HG03108 (cell line): ENCODE data around the gene PRDM15.

Experiments used
- ATAC-seq: cut with Tn5 transposase; IDR thresholded peaks from one replicate; pipeline ENCODE4 v1.9.1; 2021; ENCODE audit warnings: moderate library complexity; ENCODE audit not compliant: unreplicated experiment

PRDM15 gene

GRCh38 chr21:41885341-41886024 is 6.3 kb upstream of the PRDM15 start:
- ATAC-seq = no peak

DNA sequence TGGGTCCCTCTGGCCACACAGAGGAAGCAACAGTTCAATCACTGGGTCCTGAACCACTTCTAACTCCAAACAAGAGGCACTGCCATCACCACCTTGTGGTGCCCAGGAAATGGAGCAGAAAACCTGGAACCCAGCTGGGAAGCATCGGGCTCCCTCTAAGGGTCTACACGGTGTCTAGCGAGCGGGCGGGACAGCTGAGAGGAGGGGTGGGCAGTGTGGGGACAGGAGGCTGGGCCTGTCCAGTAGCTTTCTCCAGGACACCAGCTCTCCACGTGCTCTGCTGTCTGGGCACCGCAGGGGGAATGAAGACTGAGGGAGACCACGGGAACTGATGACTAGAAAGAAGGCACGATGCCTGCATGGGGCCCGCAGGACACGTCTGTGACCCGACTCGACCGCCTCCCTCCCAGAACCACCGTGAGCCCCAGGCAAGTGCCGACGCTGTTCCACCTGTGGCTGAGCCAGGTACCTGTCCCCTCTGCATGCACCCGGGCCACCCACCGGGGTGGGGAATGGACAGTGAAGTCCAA is 5.4 kb upstream of the PRDM15 start:
- no peak for ATAC-seq

GRCh38 chr21:41883582-41883981 is 4.4 kb upstream of the PRDM15 start:
- no peak for ATAC-seq

GRCh38 chr21:41881051-41881450 is 1.9 kb upstream of the PRDM15 start:
- no peak for ATAC-seq

GRCh38 chr21:41880153-41880552 is 1.0 kb upstream of the PRDM15 start:
- ATAC-seq = no peak

DNA sequence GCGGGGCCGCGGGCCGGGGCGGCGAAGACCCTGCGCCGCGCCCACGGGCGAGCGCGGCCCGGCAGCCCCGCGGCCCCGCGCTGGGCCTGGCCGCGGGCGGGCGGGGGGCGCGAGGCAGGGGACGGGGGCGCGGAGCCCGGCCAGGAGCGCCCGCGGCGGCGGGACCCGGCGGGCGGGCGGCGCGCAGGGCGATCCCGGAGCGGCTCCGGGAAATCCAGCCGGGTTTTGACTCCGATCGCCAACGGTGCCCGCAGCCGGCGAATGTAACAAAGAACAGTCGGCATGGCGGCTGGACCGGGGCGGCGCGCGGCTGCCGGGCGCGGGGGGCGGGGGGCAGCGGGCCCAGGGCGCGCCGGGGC is 334 bp downstream of the PRDM15 start:
- peak; percentile 40 for ATAC-seq

- ATAC-seq = peak; percentile 17
Measured at GRCh38 chr21:41877901-41878830, 978 bp downstream of the PRDM15 start.

- no peak for ATAC-seq
Measured at GRCh38 chr21:41876928-41877652, 2.1 kb downstream of the PRDM15 start.

DNA sequence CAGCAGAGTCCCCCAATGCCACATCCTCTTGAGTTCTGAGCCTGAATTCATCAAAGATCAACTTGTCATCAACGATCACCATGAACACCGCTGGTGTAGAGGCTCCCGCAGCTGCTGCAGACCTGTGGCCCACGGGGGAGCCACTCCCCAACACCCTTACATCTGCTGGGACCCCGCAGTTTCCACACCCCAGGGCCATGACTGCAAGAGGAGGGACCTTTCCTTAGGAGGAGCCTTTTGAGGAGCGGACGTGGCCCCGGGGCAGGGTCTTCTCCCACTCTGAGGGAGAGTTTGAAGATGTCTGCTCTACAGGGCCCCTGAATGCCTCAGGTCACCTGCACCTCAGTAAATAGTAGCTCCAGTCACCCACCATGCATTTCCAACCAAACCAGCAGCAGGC is 2.7 kb downstream of the PRDM15 start:
- ATAC-seq = no peak

- ATAC-seq = no peak
Measured at GRCh38 chr21:41875086-41875485, 4.1 kb downstream of the PRDM15 start.

- ATAC-seq = no peak
Measured at GRCh38 chr21:41874611-41875010, 4.5 kb downstream of the PRDM15 start.

- ATAC-seq = no peak
Measured at GRCh38 chr21:41873426-41873825, 5.7 kb downstream of the PRDM15 start.

GRCh38 chr21:41873005-41873404 is 6.1 kb downstream of the PRDM15 start:
- no peak for ATAC-seq

DNA sequence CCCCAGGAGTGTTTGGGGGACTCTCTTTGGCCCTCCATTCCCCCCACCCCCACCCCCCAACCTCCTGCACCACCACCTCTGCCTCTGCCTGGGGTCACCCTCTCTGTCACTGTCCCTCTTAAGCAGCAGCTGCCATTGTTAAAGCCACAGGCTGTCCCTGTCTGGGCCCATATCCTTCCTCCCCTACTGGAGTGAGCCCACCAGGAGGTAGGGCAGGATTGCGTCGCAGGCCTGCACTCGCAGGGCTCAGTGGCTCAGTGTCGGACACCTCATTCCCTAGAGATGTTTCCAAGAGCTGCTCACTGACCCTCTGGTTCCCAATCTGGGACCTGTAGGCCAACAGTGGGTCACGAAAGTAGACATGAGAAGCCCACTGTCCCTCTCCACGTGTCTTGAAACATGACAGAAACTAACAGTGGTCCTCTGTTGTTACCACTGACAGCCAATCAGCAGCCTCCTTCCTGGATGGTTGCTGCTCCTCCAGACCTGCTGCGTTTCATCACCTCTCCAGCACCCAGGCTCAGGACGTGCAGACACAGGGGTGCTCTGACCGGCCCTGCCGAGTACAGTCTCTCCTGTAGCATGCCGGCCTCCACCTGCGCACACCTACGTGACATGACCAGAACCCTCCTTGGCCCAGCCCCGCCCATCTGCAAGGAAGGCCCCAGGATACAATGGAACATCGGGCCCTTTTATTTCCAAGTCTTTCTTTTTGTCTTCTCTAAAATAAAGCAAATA is 7.7 kb downstream of the PRDM15 start:
- no peak for ATAC-seq

- no peak for ATAC-seq
Measured at GRCh38 chr21:41869771-41870170, 9.4 kb downstream of the PRDM15 start.

GRCh38 chr21:41868062-41868710 is 11.0 kb downstream of the PRDM15 start:
- ATAC-seq = peak; percentile 46

DNA sequence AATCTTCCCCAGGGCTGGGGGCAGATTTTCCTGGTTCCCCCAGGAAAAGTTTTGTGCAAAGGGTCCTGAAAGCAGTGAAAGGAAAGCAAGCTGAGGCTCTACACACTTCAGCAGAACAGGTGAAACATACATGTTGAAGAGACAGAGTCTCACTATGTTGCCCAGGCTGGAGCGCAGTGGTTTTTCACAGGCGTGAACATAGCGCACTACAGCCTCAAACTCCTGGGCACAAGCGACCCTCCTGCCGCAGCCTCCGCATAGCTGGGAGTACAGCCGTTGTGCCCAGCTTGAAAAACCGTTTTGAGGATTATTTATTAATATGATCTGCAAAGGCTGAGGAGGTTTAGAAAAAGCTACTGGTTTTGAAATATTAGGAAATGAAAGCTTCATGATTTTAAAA is 11.8 kb downstream of the PRDM15 start:
- no peak for ATAC-seq

DNA sequence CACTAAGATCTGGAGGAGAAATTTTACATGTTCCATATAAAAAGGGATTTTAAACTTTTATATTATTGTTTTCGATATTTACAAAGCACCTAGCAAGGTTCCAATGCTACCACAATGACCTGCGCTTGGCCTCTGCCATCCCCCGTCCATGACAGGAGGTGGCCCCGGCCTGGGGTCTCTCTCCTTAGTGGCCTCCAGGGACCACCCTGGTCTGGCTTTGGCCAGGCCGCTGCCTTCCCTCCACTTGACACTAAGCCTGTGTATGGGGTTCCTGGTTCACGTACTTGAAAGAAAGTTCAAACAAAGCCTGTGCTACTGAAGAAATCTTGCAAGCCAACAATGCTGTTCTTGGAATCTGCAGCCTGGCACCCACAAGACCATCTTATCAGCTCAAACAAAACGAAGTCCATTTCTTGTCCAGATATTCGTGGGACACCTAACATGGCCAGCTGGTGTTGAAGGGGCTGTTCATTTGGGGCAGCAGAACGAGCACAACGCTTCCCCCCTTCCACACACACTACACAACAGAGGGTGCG is 12.8 kb downstream of the PRDM15 start:
- no peak for ATAC-seq

DNA sequence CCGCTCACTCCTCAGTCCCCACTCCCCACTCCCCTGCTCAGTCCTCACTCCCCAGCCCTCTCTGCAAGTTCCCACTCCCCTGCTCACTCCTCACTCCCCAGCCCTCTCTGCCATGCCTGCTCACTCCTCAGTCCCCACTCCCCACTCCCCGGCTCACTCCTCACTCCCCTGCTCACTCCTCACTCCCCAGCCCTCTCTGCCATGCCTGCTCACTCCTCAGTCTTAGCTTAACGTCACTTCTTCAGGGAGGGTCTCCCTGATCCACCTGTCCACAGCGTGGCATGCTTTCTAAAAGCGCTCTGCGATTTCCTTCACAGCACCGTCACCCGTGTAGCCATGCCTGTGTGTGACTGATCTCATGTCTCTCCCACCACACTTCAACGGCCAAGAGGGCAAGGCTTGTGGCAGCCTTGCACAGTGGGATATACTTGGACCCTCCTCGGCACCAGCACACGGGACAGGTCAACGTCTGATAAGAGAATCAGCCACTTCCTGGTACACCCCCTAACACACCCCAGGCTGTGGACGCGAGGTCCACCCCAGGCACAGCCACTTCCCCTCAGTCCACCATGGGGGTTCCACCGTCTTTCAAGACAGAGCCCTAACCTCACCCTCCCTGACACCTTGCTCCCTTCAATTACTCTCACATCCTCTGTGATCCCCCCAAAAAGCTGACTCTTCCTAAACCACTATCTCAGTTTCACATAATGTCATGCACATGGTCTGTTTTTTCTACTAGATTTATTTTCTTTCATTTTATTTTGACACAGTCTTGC is 14.0 kb downstream of the PRDM15 start:
- peak; percentile 50 for ATAC-seq
